K562 (cell line): ENCODE data around the gene ZCRB1. TPM values are rescaled to one million over a fixed set of nuclear protein-coding genes. Genes with fewer than 3 reads are reported as not detected.

Experiments
- ARID1B ChIP-seq: fragments of 450-650 bp; IDR thresholded peaks from 2 replicates; pipeline ENCODE4 v1.6.1; 2016; ENCODE audit warnings: antibody characterized with exemption, mild to moderate bottlenecking, inconsistent platforms
- CBFA2T3 ChIP-seq: fragments of 450-650 bp; IDR thresholded peaks from 2 replicates; pipeline ENCODE4 v1.6.1; 2017
- CHD7 ChIP-seq: fragments of 200-600 bp; sonication (generic); IDR thresholded peaks from one replicate; pipeline ENCODE4 v1.6.1; 2012; ENCODE audit warnings: mild to moderate bottlenecking, low read depth, low read length, inconsistent platforms
- CREBBP ChIP-seq: IDR thresholded peaks from one replicate; pipeline ENCODE4 v1.6.1; 2012; ENCODE audit warnings: low read depth, mild to moderate bottlenecking, control low read depth, inconsistent platforms, low read length
- DLX4 ChIP-seq: fragments of 250-450 bp; sonication (Bioruptor Pico); IDR thresholded peaks from 2 replicates; pipeline ENCODE4 v1.6.1; 2021; ENCODE audit warnings: mild to moderate bottlenecking
- E2F1 ChIP-seq: sonication (generic); formaldehyde crosslinking; IDR thresholded peaks from 2 replicates; pipeline ENCODE4 v1.8.1; 2023; ENCODE audit warnings: mild to moderate bottlenecking, missing genetic modification reagents, moderate library complexity
- FOXO4 ChIP-seq: fragments of 450-650 bp; formaldehyde crosslinking; IDR thresholded peaks from 2 replicates; pipeline ENCODE4 v1.4.0; 2020; ENCODE audit warnings: mild to moderate bottlenecking, moderate library complexity
- KDM1A ChIP-seq, 2 experiments: fragments of 450-650 bp; IDR thresholded peaks; 2 replicates each; pipeline ENCODE4 v1.6.1; 2016; ENCODE audit warnings: mild to moderate bottlenecking in 2 of 2
- SMAD3 ChIP-seq: fragments of 450-650 bp; formaldehyde crosslinking; conservative IDR thresholded peaks from 2 replicates; pipeline ENCODE4 v1.4.0; 2020; ENCODE audit warnings: mild to moderate bottlenecking
- STAT5A ChIP-seq: IDR thresholded peaks from 2 replicates; pipeline ENCODE4 v1.6.1; 2012; ENCODE audit warnings: low read length, inconsistent platforms, borderline replicate concordance
- TCF3 ChIP-seq: sonication (generic); formaldehyde crosslinking; IDR thresholded peaks from 2 replicates; pipeline ENCODE4 v1.4.0; 2020; ENCODE audit warnings: mild to moderate bottlenecking, missing genetic modification reagents
- ZNF347 ChIP-seq: fragments of 450-650 bp; formaldehyde crosslinking; IDR thresholded peaks from 2 replicates; pipeline ENCODE4 v1.4.0; 2020; ENCODE audit warnings: low read depth, mild to moderate bottlenecking, moderate library complexity
- ZNF584 ChIP-seq: fragments of 200-800 bp; sonication (Bioruptor generic); IDR thresholded peaks from 2 replicates; pipeline ENCODE4 v1.6.1; 2016; ENCODE audit warnings: low read depth, mild to moderate bottlenecking, missing genetic modification characterization, missing compliant biosample characterization
- ZNF644 ChIP-seq: fragments of 200-800 bp; sonication (Bioruptor generic); IDR thresholded peaks from 2 replicates; pipeline ENCODE4 v1.6.1; 2016; ENCODE audit warnings: low read depth, missing genetic modification characterization, missing compliant biosample characterization
- ZNF695 ChIP-seq: fragments of 450-650 bp; formaldehyde crosslinking; IDR thresholded peaks from 2 replicates; pipeline ENCODE4 v1.4.0; 2020; ENCODE audit warnings: mild to moderate bottlenecking, moderate library complexity
- polyA plus RNA-seq, 8 experiments: library from polyadenylated mRNA; depleted of rRNA in 4 of 8; stranded (reverse) in 5 of 8; unstranded in 3 of 8; fragments of >200 nt; fragmentation: Nextera tagmentation in 2 of 8; fragmentation: Illumina TruSeq in 1 of 8; extraction: Ambion mirVana in 2 of 8; extraction: Trizol in 1 of 8; gene quantifications; 2 replicates each; pipeline versions ENCODE4 v1.2.1 to v1.2.3, GENCODE V29; 2011 to 2014; ENCODE audit warnings: inconsistent platforms in 1 of 8, missing spikeins in 1 of 8
- total RNA-seq, 7 experiments: library from RNA; depleted of rRNA in 6 of 7; stranded (reverse); fragments of >200 nt in 6 of 7; fragmentation: Illumina TruSeq in 2 of 7; extraction: Trizol in 2 of 7; gene quantifications; 2 replicates each; pipeline versions ENCODE4 v1.2.1 to v1.2.3, GENCODE V29; 2011 to 2021; ENCODE audit warnings: low replicate concordance in 1 of 7

ZCRB1 gene
- total and polyA plus RNA-seq, 9 of the 15 experiments (the other 6 are each of a cell fraction or from before 2014, with no cell fraction given): 36.0 to 102 (median 51.0) TPM

- peak; percentile 56; the same call in 1 of the 2 replicates for TF ChIP-seq TCF3 (CRISPR knock-in tag)
- TF ChIP-seq KDM1A (IDR thresholded peaks at IDR 0.05): peak in 1 of 2 experiments; percentile 43; a peak in 1 of 4 replicates
- peak; percentile 68 for TF ChIP-seq ARID1B
- TF ChIP-seq ZNF644 (tag): no peak
- TF ChIP-seq DLX4: no peak
- TF ChIP-seq CBFA2T3: peak; percentile 80
- no peak for TF ChIP-seq CHD7
- no peak for TF ChIP-seq STAT5A
- no peak for TF ChIP-seq SMAD3 (CRISPR knock-in tag)
- no peak for TF ChIP-seq CREBBP
- TF ChIP-seq FOXO4 (CRISPR knock-in tag): no peak
- no peak for TF ChIP-seq ZNF695
- no peak for TF ChIP-seq ZNF347 (CRISPR knock-in tag)
- TF ChIP-seq ZNF584 (CRISPR knock-in tag): no peak
- no peak for TF ChIP-seq E2F1
Observed at GRCh38 chr12:42338280-42338679, 12.4 kb upstream of the ZCRB1 start (continued).
